Measurements from ENCODE around the gene PTP4A1.
"Not testable (repeated sequence)": the region's sequence is repeated elsewhere in the genome, so short reads cannot be mapped to it uniquely, and the experiment has no call there.

The PTP4A1 gene

GRCh38 chr6:63584566-63584965 is 12.3 kb downstream of the PTP4A1 start:
- no peak for DNase-seq

DNA sequence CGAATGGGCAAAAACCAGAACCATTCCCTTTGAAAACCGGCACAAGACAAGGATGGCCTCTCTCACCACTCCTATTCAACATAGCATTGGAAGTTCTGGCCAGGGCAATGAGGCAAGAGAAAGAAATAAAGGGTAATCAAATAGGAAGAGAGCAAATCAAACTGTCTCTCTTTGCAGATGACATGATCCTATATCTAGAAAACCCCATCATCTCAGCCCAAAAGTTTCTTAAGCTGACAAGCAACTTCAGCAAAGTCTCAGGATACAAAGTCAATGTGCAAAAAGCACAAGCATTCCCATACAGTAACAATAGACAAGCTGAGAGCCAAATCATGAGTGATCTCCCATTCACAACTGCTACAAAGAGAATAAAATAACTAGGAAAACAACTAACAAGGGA is 13.4 kb downstream of the PTP4A1 start:
- DNase-seq = not testable (repeated sequence)

GRCh38 chr6:63589952-63590411 is 17.7 kb downstream of the PTP4A1 start:
- DNase-seq = no peak

GRCh38 chr6:63592886-63593285 is 20.6 kb downstream of the PTP4A1 start:
- DNase-seq = no peak

- no peak for DNase-seq
Measured at GRCh38 chr6:63597141-63598048, 25.1 kb downstream of the PTP4A1 start.

- DNase-seq = peak; percentile 78
Measured at GRCh38 chr6:63598049-63599036, 26.1 kb downstream of the PTP4A1 start.

DNA sequence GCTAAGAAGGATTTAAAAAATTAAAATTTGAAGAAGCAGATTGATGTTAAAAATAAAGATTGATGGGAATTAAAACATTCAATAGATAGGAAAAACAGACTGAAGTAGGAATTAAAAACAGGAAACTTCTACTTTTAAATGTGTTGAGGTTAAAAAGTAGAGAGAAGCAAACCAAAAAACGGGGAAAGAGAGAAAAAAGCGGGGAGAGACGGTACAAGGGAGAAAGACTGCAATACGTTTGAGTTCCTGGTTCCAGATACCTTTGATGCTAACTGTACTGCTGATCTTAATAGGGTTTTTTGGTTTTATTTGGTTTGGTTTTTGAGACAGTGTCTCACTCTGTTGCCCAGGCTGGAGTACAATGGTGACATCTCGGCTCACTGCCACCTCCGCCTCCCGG is 27.0 kb downstream of the PTP4A1 start:
- DNase-seq = no peak

DNA sequence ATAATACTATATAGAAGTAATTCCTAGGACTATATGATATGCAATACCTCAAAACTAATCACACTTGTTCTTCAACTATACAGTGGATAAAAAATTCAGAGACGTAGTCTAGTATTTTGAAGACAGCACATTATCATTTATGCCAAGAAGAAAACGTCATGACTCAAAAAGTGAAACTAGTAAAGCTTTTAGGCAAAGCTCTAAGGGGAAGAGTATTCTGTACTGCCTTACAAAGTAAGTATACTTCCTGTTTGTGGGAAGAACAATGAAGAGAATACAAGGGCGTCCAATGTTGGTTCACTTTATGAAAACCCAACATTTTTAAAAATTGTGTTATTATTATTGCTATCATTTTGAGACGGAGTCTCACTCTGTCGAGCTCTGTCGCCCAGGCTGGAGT is 27.9 kb downstream of the PTP4A1 start:
- DNase-seq = no peak

DNA sequence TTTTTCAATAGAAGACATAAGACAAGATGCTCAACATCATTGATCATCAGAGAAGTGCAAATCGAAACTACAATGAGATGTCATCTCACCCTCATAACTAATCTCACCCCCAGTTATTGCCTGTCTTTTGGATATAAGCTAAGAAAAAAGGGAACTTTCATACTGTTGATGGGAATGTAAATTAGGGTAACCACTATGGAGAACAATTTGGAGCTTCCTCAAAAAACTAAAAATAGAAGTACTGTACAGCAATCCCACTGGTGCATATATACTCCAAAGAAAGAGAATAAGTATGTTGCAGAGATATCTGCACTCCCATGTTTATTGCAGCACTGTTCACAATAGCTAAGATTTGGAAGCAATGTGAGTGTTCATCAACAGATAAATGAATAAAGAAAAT is 37.0 kb downstream of the PTP4A1 start:
- DNase-seq = no peak

DNA sequence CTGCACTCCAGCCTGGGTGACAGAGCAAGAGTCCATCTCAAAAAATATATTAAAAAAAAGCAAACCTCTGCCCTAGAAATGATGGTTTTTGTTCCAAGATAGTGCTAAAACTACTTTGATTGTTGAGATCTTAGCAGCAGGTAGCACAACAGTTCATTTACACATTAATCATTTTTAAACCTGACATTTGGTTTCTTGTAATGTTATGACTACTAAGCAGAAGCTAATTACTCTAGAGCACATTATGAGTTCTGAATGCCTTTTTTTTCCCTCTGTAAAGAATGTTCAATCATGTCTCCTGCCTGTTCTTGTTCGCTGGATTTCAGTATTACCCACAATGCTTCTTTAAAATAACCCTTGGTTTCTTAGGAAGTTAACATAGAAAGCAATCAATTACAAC is 38.7 kb downstream of the PTP4A1 start:
- no peak for DNase-seq

DNA sequence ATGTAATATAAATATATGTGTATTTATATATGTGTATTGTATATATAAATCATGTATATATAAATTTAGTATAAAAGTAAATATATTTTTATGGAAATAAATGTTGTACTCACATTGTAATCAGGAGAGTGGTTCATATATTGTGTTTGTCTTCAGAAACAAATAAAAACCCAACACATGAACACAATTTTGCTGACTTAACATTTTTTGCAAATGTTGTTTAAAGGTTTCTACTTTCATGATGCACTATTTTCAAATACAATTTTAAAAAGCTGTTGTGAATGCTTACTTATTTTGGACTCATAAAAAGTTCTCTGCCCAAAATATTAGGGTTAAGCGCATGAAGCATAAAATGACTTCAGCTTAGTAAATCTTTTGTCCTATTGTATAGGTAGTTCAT is 39.3 kb downstream of the PTP4A1 start:
- no peak for DNase-seq

DNA sequence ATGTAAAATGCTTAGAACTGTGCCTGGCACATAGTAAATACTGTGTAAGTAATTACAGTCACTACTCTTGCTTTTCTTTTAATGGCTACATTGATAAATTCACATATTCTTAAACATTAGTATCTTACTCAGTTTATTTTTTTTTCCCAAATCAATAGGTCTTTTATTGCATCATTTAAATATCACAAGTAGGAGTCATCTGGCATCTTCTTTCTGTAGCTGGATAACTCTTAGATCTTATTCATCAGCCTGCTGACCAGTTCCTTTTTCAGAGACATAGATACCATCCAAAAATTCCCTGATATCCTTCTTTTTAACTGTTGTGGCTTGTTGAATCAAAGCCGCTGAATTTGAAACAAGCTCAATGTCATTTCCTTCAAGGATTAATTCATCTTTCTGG is 43.3 kb downstream of the PTP4A1 start:
- DNase-seq = no peak
